Mammary epithelial cell (primary cell): ENCODE results near the gene PSG7.
A peak's percentile ranks its signal among the peaks of the same experiment; 100 is the strongest.

ENCODE experiments used
- EZH2 ChIP-seq: IDR thresholded peaks from 2 replicates; pipeline ENCODE4 v1.6.1; 2012; ENCODE audit warnings: low read length, inconsistent platforms, borderline replicate concordance
- TF ChIP-seq, protein P1 (sequence below), 2 donors: IDR thresholded peaks in 1 of 2; conservative IDR thresholded peaks in 1 of 2; 2 replicates each; pipeline ENCODE4 v1.5.1; 2011 to 2012; ENCODE audit warnings: inconsistent platforms in 2 of 2, low read length in 2 of 2, mild to moderate bottlenecking in 2 of 2, control low read depth in 1 of 2, low read depth in 1 of 2; ENCODE audit not compliant: insufficient read depth in 1 of 2; ENCODE audit errors: extremely low read depth in 1 of 2

DNA sequence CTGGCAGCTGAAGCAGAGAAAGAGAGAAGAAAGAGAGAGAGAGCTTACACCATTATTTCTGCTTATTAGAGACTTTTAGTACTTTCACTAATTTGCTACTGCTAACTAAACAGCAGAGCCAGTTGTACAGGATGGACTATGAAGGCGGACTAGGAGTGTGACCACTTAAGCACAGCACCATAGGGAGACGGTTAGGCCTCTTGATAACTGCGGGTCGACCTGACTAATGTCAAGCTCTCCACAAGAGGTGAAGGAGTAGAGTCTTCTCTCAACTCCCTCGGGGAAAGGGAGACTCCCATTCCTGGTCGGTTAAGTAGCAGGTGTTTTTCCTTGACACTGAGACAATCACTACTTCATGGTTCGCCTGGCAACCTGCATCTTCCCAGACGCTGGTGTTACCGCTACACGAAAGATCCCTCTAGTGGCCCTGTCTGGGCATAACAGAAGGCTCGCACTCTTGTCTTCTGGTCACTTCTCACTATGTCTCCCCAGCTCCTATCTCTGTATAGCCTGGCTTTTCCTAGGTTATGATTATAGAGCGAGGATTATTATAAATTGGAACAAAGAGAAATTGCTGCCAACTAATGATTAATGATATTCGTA, 5.3 kb upstream of the PSG7 start:
- TF ChIP-seq, protein P1, sequence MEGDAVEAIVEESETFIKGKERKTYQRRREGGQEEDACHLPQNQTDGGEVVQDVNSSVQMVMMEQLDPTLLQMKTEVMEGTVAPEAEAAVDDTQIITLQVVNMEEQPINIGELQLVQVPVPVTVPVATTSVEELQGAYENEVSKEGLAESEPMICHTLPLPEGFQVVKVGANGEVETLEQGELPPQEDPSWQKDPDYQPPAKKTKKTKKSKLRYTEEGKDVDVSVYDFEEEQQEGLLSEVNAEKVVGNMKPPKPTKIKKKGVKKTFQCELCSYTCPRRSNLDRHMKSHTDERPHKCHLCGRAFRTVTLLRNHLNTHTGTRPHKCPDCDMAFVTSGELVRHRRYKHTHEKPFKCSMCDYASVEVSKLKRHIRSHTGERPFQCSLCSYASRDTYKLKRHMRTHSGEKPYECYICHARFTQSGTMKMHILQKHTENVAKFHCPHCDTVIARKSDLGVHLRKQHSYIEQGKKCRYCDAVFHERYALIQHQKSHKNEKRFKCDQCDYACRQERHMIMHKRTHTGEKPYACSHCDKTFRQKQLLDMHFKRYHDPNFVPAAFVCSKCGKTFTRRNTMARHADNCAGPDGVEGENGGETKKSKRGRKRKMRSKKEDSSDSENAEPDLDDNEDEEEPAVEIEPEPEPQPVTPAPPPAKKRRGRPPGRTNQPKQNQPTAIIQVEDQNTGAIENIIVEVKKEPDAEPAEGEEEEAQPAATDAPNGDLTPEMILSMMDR (conservative IDR thresholded peaks at IDR 0.05 in 1 of 2, IDR thresholded peaks at IDR 0.05 in 1 of 2; ENCODE audit: extremely low read depth in 1 of 2, insufficient read depth in 1 of 2, low read depth in 1 of 2, low read length in 2 of 2) = peak; percentile 67 to 74
- TF ChIP-seq EZH2 = no peak
